Coronary artery (tissue), 2 donors: ENCODE measurements around the gene CFAP70.

Experiments
- DNase-seq: peaks from one replicate; pipeline ENCODE4 v3.0.0-alpha.2; 2017; ENCODE audit warnings: low spot score
- H3K27ac ChIP-seq, 2 donors: fragments of 200-600 bp; sonication (generic); one replicate each; pipeline ENCODE4 v1.5.1; 2016 to 2019
- H3K4me3 ChIP-seq: fragments of 200-600 bp; sonication (generic); 2 replicates; pipeline ENCODE4 v1.5.1; 2016; ENCODE audit warnings: mild to moderate bottlenecking, moderate library complexity
- TF ChIP-seq, protein P1 (sequence below): fragments of 200-600 bp; sonication (generic); IDR thresholded peaks from one replicate; pipeline ENCODE4 v1.5.1; 2019; ENCODE audit warnings: antibody characterized with exemption

Gene CFAP70

DNA sequence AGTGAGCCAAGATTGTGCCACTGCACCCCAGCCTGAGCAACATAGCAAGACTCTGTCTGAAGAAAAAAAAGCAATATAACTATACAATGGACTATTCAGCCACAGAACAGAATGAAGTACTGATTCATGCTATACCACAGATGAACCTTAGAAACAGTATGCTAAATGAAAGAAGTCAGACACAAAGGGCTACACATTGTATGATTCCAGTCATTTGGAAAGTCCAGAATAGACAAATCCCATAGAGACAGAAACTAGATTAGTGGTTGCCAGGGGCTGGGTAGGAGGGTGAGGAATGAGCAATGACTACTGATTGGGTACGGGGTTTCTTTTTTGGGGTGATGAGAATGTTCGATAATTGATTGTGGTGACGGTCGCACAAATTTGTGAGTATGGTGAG lies 9.6 kb upstream of the CFAP70 start:
- Histone ChIP-seq H3K27ac (no peak overlapping the region), H3K4me3 (no peak overlapping the region)

DNA sequence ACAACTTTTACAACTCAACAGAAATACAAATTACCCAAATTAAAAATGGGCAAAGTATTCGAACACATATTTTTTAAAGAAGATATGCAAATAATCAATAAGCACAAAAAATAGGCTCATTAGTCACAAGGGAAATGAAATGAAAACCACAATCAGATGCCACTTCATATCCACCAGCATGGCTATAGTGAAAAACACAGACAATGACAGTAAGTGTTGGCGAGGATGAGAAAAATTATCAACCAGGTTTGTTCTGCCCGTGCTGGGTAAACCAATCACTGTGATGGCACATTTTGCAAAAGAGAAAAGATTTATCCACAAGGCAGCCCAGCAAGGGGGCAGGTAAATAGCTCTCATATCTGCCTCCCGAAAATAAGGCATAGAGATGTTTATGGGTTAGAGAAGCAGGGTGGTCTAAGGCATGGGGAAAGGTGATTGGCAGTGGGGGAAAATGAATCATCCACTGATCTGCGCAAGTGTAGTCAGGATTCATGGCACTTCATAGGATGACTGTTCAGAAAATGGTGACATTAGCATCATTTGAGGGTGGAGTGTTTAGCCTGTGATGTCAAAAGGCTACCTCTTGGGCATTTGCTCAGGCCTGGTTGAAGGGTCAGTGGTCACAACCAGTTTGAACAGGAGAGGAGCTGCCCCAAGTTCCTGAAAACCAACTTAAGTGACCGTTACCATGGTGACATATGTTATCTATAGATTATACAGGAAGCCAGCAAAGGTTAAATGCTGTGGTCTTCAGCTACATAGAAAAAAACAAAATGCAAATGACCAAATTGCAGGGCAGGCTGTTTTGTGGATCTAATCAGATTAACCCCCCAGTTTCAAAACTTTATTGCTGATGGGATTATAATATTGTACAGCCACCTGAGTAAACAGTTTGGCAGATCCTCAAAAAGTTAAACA lies 8.0 kb upstream of the CFAP70 start:
- no peak overlapping the region for H3K4me3 ChIP-seq
- TF ChIP-seq, protein P1, sequence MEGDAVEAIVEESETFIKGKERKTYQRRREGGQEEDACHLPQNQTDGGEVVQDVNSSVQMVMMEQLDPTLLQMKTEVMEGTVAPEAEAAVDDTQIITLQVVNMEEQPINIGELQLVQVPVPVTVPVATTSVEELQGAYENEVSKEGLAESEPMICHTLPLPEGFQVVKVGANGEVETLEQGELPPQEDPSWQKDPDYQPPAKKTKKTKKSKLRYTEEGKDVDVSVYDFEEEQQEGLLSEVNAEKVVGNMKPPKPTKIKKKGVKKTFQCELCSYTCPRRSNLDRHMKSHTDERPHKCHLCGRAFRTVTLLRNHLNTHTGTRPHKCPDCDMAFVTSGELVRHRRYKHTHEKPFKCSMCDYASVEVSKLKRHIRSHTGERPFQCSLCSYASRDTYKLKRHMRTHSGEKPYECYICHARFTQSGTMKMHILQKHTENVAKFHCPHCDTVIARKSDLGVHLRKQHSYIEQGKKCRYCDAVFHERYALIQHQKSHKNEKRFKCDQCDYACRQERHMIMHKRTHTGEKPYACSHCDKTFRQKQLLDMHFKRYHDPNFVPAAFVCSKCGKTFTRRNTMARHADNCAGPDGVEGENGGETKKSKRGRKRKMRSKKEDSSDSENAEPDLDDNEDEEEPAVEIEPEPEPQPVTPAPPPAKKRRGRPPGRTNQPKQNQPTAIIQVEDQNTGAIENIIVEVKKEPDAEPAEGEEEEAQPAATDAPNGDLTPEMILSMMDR, result no peak
- DNase-seq, result no peak
- H3K27ac ChIP-seq, result no peak overlapping the region

More for the DNA sequence above, 9.6 kb upstream of the CFAP70 start:
- TF ChIP-seq, protein P1, result no peak
- DNase-seq, result no peak

DNA sequence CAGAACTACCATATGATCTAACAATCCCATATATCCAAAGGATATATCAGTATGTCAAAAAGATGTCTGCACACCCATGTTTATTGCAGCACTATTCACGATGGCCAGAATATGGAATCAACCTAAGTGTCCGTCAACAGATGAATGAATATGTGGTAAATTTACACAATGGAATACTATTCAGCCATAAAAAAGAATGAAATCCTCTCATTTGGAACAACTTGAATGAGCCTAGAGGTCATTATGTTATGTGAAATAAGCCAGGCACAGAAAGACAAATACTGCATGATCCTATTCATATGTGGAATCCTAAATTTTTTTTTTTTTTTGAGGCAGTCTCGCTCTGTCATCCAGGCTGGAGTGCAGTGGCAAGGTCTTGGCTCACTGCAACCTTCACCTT lies 6.3 kb upstream of the CFAP70 start:
- DNase-seq, result no peak
- Histone ChIP-seq H3K27ac (no peak overlapping the region), H3K4me3 (no peak overlapping the region)
- TF ChIP-seq, protein P1, result no peak

DNA sequence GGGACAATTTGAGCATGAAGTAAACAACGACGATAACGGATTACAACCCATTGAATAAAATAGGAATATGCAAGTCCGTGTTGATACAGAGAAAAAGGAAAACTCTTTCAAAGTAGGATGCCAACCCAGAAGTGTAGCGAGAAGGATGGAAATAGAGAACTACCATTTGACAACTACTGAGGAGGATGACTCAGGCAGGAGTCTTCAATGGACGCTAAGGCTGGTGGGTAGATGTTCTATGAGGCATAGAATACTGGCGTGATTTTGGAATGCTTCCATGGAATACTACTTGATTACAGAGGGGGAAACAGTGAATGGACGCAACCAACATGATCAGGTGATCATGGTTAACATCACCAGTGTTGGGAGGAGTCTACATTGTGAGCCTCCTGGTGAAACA lies 828 bp upstream of the CFAP70 start:
- no peak overlapping the region for H3K4me3 ChIP-seq
- DNase-seq, result no peak
- no peak overlapping the region for H3K27ac ChIP-seq
- TF ChIP-seq, protein P1, result no peak

DNA sequence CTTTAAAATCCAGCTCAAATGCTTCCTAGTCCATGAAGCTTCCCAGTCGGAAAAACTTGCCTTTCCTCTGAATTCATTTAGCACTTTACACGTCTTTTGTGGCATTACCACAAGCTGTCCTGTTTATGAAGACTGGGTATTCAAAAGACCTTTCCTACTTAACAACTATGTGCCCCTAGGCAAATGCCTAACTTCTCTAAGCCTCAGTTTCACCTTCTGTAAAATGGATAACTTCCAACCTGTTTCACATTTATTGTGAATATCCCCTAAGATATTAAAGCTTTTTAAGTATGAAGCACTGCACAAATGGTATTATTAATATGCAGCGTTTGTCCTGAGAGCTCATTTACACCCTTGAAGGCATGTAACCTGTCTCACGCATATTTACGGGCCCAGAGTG lies 843 bp downstream of the CFAP70 start:
- Histone ChIP-seq H3K4me3 (peak overlapping the region; percentile 80), H3K27ac (no peak overlapping the region)
- no peak for DNase-seq
- TF ChIP-seq, protein P1, result no peak

DNA sequence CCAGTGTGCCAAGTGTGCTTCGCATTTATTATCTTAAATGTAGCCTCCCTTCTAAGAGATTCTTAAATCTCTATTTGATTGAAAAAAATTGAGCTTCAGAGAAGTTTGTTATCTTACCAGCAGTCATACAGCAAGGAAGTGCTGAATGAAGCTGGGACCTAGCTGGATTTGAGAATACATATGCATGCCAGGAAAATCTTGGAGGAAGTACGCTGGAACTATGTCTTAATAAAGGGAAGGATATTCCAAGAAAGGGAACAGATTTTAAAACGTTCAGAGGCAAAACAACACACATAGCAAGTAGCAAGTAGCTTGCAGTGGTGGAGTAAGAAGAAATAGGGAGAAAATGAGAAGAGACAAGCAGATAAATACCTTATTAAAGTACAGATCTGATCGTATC lies 1.5 kb downstream of the CFAP70 start:
- no peak overlapping the region for H3K4me3 ChIP-seq
- DNase-seq, result no peak
- TF ChIP-seq, protein P1, result no peak
- no peak overlapping the region for H3K27ac ChIP-seq

DNA sequence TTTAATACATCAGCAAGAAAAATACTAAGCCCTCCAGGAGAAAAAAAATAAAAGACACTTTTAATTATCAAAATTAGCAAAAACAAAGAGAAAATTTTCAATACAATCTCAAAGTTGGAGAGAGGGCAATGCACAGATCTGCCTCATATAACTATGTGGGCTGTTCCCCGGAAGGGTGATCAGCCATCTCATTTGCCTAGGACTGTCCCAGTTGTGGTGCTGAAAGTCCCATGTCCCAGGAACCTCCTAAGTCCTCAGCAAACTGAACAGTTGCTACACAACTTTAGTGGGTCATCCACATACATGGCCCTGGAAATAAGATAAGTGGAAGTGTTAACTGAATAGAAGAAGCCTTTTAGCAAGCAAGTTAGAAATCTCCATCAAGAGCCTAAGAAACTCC lies 14.4 kb downstream of the CFAP70 start:
- no peak overlapping the region for H3K27ac ChIP-seq
- TF ChIP-seq, protein P1, result no peak
- H3K4me3 ChIP-seq, result no peak overlapping the region
- DNase-seq, result no peak
